ENCODE data around the gene ORC6.

Gene ORC6

DNA sequence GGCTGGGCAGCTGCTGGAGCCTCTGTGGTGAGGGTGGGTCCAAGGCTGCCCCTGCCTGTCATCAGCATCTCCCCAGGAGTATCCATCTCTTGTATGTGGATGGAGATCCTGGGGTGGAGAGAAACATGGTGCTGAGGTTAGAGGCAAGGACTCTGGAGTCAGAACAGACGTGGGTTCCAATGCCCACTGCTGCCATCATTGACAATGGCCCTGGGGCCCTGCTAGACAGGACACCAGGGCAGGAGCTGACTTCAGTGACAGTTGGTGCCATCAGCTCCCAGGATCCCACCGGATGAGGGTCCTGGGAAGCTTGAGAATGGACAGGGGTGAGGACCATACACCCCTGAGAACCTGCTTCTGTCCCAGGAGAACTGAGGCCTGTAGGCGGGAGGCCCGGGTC lies 43.1 kb downstream of the ORC6 start:
- DNase-seq: no peak

DNA sequence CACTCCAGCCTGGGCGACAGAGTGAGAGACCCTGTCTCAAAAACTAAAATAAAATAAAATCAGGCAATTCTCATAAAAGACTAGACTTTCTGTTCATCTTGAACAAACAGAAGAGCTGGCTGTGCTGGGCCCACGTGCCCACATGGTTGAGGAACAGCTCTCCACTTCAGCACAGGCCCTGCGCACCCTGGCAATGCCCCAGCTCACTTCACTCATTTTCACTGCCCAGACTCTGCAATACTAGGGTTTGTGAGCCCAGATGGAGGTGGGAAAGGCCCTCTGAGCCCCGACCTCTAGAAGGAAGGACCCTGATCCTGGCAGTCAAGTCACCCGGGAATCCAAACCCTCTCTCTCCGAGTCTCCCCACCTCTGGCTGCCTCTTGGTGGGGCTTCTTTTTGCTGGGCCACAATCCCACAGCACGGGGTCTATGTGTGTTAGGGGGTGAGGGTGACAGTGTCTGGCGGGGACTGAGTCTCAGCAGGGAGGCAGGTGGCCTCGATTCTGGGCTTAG lies 43.9 kb downstream of the ORC6 start:
- no peak for DNase-seq

DNA sequence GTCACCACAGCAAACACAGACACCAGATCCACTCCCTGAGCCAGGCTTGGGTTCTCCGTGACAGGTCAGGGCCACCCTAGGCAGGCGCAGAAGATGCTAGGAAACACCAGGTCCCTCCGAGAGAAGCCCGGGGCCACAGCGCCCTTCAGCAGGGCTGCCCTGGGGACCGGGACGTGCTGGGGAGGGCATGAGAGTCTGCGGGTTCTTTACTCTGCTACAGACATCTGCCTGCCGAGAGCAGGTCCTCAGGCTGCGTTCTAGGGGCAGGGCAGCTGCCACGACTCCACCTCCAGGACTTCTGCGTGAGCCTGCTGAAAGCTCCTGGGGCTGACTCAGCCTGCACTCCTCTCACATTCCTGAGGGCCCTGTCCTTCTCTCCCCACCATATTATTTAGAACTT lies 47.2 kb downstream of the ORC6 start:
- DNase-seq: no peak

DNA sequence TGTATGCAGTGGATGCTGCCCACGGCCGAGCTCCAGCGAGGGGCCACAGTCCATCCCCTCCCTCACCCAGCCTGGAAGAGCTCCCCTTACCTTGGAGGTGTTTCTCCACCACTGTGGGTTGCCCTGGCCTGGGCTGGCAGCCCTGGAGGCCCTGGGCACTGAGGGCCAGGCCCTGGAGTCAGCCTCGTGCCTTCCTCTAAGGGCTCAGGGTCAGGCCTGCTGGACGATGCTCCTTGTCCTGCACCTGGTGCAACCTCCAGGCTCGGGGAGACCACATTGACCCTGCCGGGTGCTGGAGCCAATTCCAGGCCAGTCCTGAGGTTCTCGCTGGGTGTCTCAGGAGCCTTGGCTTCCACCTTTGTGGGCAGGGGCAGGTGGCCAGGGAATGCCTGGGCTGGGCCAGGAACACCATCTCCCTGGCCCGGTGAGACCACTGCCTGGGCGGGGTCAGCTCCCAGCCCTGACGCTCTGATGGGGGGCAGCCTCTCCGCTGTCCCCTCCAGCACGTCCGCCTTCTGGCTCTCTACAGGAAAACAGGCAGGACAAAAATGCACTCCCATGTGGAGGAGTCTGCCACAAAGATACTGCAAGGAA lies 48.3 kb downstream of the ORC6 start:
- DNase-seq: no peak

DNA sequence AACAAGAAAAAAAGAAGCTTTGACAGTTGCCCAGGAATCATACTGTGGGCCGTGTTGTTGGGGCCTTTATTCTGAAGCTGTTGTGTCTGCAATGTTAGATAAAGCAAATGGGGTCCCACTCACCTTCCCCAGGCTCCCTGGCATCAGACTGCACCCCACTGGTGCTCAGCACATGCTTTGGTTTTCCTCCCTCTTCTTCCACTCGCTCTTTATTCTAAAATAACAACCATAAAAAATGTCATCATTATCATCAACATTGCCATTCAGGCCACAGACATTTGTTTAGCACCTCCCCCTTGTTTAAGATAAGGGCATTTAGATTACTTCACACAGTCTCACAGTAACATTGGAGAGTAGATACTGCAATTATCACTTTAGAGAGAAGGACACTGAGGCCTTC lies 50.5 kb downstream of the ORC6 start:
- no peak for DNase-seq

DNA sequence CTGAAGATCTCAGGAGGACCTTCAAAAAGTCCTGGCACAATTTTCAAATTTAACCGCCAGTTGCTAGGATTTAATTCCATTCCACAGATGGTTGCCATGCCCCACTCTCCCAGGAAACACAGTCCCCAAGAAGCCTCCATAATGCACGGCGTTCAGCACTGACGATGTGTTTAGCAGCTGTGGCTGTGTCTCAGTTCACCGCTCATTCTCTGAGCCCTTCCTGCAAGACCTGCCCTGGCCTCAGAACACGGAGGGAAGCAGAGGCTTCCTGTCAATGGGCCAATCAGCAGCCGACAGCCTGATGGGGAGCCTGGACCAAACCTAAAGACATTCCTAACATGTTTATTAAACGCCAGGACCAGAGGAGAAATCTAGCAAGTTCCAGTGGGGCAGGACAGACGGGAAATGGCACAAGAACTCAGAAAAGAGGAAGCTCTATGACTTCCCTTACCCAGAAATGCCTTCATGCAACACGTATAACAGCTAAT lies 53.8 kb downstream of the ORC6 start:
- no peak for DNase-seq

DNA sequence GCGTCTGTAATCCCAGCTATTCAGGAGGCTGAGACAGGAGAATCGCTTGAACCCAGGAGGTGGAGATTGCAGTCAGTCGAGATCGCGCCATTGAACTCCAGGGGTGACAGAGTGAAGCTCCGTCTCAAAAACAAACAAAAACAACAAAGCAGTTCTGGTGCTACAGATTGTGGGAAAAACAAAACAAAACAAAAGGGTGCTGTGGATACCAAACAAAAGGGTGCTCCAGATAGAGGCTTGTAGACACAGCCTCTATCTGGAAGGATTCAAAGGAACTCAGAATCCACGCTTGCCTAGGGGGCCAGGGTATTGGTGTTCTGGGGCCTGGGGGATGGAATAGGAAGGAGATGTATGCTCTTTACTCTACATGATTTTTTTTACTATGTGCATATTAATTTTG lies 56.2 kb downstream of the ORC6 start:
- no peak for DNase-seq

DNA sequence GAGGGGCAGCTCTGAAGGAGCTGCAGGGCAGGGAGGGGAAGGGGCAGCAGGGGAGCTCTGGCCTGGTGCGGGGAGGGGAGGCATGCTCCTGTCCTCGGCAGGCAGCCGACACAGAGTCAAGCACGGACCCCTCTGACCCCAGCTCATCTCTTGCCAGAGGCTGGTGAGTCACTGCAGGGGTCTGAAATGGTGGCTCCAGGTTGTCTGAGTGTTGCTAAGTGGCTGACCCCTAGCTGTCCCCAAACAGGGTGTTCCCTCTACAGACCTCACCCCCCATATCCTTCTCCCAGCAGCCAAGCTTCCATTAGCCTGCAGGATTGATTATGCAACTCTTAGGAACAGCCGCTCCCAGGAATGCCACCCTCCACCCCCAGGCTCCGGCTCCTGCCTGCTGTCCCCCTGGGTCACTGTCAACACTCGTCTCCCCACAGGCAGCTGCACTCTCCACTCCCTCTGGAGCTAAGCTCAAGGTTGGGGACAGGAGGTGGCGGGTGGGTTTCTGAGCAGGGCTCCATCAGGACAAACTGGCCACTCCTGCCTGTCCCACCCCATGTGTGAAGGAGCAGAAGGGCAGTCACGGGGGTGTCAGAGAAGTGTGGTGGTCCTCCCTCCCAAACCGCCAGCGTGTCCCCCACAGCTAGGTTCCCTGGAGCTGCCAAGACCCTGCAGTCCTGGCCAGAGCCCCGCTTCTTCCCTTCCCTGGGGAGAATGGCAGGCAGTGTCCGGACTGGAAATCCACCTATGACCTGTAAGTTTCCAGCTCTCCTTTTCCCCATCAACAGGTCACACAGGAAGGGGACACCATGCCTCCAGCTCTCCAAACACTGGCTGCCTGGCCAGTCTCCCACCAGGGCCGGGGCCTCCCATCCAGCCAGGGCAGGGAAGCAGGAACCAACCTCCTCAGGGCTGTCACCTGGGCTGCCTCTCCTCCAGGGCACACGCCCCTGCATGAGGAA lies 57.6 kb downstream of the ORC6 start:
- no peak for DNase-seq

All from cerebellar nuclear complex (tissue), 1 donor.